GM12873 (cell line): ENCODE data around the gene PARP12.
A peak's percentile ranks its signal among the peaks of the same experiment; 100 is the strongest.

Experiments used
- TF ChIP-seq, protein P1 (sequence below): IDR thresholded peaks from 2 replicates; pipeline ENCODE4 v1.5.1; 2012; ENCODE audit warnings: low read depth, mild to moderate bottlenecking, moderate library complexity, low read length, control low read depth; ENCODE audit not compliant: insufficient read depth; ENCODE audit errors: missing control alignments

PARP12 gene

DNA sequence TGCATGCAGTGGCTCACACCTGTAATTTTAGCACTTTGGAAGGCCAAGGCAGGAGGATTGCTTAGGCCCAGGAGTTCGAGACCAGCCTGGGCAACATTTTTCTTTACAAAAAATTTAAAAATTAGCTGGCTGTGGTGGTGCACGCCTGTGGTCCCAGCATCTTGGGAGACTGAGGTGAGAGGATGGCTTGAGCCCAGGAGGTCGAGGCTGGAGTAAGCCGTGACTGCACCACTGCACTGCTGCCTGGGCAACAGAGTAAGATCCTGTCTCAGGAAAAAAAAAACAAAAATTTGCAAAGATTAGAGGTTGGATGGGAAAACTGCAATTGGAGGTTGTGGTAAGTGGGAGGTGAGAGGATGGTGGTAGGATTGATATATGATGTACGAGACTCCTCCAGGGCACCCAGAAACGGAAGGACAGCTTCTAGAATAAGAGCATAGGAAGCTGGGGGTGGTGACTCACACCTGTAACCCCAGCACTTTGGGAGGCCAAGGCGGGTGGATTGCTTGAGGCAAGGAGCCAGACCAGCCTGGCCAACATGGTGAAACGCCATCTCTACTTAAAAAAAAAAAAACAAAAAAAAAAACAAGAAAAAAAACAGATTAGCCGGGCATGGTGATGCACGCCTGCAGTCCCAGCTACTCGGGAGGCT lies 19.1 kb upstream of the PARP12 start:
- TF ChIP-seq, protein P1, sequence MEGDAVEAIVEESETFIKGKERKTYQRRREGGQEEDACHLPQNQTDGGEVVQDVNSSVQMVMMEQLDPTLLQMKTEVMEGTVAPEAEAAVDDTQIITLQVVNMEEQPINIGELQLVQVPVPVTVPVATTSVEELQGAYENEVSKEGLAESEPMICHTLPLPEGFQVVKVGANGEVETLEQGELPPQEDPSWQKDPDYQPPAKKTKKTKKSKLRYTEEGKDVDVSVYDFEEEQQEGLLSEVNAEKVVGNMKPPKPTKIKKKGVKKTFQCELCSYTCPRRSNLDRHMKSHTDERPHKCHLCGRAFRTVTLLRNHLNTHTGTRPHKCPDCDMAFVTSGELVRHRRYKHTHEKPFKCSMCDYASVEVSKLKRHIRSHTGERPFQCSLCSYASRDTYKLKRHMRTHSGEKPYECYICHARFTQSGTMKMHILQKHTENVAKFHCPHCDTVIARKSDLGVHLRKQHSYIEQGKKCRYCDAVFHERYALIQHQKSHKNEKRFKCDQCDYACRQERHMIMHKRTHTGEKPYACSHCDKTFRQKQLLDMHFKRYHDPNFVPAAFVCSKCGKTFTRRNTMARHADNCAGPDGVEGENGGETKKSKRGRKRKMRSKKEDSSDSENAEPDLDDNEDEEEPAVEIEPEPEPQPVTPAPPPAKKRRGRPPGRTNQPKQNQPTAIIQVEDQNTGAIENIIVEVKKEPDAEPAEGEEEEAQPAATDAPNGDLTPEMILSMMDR: no peak

DNA sequence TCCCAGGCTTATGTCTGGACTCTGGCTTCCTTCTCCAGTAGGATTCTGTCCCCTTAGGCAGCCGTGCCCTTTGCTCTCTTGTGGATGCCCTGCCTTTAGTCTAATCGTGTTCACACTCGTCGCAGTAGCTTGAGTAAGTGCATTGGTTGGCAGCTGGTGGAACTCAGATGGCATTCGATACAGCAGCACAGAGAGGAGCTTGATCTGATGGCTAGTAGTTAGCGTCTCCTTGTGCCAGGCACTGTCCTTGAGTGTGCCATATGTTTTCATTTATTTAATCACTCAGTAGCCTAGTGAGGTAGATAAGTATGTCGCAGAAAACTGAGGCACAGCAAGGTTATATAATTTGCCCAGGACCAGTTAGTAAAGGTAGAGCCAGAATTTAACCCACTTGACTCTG lies 18.2 kb upstream of the PARP12 start:
- TF ChIP-seq, protein P1: no peak

DNA sequence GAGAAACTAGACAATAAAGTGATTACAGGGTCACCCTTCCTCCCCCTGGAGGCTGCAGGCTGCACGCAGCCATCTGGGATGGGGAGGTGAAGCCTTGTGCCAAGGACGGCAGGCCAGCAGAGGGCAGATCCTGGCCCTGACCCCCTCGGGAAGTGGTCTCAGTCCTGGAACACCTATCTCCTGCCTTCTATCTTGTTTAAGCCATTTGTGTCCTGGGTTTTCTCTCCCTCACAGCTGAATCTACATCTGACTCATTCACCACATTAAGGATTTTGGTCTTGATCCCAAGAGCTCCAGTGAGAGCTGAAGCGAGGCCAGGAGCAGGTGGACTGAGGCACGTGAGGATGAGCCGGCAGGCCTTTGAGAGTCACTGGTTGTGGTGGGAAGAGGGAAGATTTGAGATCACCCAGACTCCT lies 16.4 kb upstream of the PARP12 start:
- TF ChIP-seq, protein P1: peak; percentile 27

DNA sequence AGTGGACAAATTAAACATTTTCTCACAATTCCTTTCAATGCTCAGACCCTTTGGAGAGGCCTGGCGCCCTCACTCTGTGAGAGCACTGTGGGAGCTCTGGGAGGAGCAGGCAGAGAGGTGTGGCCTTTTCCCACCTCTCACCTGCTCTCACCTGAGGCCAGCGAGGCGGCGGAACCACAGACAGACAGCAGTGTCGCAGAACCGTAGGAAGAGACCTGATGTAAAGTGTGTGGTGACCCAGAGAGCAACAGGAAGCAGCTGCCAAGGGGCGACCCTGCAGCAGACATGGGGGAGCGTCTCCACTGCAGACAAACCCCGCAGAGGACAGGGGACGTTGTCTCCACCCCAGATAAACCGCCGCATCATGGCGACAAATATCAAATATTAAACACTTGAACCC lies 15.6 kb upstream of the PARP12 start:
- TF ChIP-seq, protein P1: no peak

DNA sequence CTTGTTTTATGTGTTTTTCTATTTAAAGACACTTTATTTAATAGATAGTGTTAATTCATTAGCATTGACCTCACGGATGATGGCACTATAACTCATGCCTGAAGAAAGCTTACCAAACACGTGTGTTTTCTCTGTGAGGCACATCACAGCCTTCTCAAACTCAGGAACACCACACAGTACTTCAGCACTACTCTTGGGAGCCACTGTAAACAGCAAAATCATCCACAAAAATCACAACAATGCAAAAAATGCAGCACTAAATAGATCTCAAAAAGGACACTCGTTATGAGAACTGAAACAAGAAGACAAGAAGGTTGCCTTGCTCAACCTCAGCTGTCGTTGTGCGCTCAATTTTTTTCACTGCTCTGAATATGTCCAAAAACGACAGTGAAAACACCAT lies 12.0 kb upstream of the PARP12 start:
- TF ChIP-seq, protein P1: no peak

DNA sequence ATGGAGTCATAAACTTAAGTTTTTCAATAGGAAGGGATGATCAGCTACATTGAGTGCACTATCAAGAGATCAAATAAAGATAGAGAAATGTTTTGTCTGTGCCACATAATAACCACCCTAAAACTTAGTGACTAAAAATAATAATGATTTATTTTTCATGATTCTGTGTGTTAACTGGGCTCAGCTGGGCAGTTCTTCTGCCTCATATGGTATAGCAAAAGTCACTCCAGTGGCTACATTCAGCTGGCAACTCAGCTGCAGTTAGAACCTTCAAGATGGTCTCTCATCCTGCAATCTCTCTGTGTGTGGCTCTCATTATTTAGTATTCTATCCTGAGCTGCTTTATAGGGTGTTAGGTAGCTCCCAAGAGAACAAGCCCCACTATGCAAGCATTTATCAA lies 7.8 kb upstream of the PARP12 start:
- TF ChIP-seq, protein P1: no peak

DNA sequence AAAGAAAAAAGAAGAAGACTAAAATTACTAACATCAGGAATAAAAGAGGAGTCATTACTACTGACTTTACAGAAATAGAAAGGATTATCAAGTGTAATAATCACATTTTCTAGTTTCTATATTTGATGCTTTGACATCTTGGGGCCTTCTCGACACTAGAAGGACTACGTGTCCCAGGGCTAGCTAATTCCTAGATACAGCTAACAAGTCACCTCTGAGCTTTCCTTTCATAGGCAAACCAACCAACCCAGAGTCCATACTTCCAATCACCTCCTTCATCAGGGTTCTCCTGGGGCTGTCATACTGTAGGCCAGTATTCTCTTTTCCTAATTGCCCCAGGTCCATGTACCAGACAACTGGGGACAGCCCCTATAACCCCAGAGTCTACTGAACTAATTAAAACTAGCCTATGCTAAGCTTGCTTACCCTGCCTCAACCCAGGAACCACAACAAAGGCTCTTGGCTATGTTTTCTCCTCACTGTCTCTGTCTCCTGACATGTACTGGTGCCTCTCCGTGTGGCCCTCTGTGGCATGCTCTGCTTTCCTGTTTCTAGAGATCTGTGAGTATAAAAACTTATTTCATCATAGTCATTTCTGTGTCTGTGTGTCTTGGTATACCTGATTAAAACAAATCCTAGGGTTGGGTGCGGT lies 6.7 kb upstream of the PARP12 start:
- TF ChIP-seq, protein P1: no peak
